Endometrial microvascular endothelial cells (primary cell): ENCODE results near the gene EPB41L1. TPM values are rescaled to one million over a fixed set of nuclear protein-coding genes. Genes with fewer than 3 reads are reported as not detected.

ENCODE experiments used
- in situ Hi-C: cut with HindIII; loops from 2 replicates; pipeline ENCODE4 v1.10.0; 2017; ENCODE audit warnings: low sequenced_read_pairs, low pct_unique_long_range_greater_than_20kb; ENCODE audit errors: inconsistent ontology term
- total RNA-seq: library from RNA; depleted of rRNA; stranded (reverse); fragments of >200 nt; gene quantifications from one replicate; pipeline ENCODE4 v1.2.3, GENCODE V29; 2015; ENCODE audit errors: inconsistent ontology term

Gene EPB41L1
- total RNA-seq, result 22.7 TPM

DNA sequence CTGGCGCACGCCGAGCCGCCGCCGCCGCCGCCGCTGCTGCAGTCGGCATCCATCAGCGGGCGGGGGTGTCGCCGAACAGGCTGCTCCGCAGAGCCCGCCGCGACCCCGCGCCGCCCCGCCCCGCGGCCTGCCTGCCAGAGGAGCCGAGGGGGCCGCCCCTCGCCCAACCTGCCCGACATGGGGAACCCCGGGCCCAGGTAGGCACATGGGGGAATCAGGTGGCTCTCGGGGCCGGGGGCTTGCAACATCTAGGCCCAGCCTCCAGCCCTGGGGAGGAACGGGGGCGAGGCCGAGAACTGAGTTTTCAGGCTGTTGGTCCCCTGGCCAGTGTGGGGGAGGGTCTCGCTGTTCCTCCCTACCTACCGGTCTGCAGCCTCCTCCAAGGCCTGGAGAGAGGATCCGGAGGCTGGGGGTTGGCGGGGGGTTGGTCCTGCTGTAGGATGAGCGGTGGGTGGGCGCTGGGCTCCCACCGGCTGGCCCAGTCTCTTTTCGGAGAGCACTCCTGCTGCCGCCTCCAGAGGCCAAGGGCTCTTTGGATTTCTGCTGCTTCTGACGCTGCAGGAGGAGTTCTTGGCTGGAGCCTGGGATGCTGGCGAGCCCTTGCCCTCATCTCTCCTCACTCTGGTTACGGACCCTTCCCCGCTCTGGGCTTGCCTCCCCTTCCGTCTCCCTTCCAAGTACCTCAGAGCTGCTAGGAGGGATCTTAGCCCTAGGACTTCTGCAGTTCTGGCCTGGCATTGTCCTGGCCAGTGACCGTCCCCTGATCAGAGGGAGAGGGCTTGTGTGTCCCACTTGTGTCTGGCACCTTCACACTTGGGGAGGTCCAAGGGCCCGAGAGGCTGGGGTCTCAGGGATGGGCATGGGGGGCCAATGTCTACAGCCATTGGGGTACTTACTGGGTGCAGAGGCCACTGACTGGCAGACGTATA is at the start of gene EPB41L1:
EPB41L1 (plus strand) TSS at position 41 of the 929 bp plus-strand sequence. CDS start 19,038 bp downstream, outside the sequence.
- in situ Hi-C loops, result no loop called here

DNA sequence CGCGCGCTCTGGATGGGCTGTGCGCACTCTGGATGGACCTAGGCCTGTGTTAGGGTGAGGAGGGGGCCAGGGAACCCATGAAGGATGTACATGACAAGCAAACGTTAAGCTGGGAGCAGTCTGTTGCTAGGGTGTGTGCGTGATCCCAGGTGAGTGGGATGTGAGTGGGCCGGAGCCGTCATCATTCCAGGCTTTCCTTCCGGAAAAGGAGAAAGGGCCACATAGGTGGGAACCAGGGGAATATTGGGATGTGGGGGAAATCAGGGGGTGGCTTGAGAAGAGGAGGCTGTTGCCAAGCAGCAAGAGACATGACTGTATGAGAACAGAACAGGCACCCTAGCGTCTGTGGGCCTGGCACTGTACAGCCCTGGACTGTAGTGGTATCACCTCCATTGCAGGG is 49.7 kb upstream of the EPB41L1 start:
- in situ Hi-C loops, result no loop called here

DNA sequence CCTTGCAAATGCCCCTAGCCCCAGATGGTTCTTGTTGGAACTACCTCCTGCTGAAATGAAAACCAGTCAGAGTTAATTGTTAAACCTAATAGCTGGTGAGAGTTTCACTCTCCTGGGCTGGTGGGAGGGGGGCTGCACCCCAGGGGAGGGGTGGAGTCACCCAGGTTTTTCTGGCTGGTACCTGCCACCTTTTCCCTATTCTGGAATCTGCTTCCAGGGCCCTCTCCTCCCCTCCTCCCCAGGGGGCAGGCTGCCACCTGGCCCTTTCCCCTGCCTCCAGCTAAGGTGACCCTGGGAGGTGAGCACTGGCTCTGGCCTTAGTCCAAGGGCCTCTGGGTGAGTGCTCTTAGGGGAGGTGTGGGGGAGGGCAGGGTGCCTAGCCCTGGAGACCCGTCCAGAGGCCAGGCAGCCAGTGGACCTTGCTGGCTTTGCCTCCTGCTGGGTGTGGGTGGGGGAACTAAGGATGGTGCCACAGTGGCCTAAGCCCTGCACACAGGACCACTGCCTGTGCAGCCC is 48.8 kb upstream of the EPB41L1 start:
- in situ Hi-C loops, result no loop called here

DNA sequence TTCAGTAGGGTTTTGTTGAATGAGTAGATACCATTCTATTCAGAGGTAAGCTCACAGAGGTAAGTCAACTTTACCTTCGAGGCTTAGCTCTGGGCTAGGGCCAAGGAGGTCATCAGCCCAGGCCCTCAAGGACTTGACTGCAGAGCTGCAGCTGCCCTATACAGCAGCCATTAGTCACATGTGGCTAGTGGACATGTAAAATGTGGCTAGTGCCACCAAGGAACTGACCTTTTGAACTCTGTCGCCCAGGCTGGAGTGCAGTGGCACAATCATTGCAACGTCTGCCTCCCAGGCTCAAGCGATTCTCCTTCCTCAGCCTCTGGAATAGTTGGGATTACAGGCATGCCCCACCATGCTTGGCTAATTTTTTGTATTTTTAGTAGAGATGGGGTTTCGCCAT is 47.9 kb upstream of the EPB41L1 start:
- in situ Hi-C loops, result no loop called here

DNA sequence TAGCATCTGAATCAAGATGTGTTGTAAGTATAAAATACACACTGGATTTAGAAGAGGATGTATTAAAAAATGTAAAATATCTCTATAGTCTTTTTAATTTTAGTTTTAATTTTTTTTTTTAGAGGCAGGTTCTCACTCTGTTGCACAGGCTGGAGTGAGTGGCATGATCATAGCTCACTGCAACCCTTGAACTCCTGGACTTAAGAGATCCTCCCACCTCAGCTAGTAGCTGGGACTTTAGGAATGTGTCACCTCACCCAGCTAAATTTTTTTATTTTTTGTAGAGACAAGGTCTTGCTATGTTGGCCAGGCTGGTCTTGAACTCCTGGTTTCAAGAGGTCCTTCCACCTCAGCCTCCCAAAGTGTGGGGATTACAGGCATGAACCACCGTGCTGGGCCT is 46.7 kb upstream of the EPB41L1 start:
- in situ Hi-C loops, result no loop called here

DNA sequence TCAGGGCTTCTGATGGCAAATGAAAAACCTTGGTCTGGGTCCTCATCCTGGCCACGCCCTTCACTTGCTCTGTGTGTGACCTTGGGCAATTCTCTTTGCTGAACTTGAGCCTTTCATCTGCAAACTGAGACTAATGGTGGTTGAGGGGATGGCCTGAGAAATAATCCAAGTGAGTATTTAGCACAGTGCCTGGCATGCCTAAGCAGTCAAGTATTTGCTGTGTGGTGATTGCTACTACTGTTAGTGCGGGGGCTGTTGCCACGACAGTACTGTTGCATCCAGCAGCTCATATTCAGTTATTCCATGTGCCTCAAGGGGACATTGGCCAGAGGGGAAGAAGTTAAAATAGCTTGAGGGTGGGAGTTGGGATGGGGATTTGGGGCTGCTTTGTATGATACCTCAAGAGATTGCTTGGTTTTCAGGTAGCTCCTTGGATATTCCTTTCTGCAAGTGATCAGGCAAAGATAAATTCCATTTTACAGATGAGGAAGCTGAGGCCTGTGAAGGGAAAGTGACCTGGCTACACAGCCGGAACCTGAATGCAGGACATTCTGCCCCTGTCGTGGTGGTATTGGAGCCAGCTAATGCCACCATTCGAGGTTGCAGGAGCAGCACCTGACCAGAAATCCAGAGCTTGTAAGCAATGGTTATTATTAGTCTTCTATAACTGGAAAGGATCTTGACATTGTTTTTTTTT is 45.1 kb upstream of the EPB41L1 start:
- in situ Hi-C loops, result no loop called here

DNA sequence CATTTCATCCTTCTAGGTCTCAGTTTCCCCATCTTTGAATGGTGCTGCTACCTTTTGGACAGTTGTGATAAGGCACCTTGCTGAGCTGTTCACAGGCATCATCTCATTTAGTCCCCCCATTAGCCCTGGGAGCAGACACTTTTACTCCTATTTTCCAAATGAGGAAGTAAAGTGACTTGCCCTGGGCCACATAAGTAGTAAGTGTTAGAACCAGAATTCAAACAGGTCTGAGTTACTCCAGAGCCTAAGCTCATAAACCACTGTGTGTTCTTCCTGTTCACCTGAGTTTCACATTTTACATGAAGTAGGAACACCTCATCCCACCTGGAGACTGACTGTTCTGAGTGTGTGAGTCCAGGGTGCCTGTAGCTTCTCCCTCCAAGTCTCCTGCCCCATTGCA is 43.5 kb upstream of the EPB41L1 start:
- in situ Hi-C loops, result no loop called here

DNA sequence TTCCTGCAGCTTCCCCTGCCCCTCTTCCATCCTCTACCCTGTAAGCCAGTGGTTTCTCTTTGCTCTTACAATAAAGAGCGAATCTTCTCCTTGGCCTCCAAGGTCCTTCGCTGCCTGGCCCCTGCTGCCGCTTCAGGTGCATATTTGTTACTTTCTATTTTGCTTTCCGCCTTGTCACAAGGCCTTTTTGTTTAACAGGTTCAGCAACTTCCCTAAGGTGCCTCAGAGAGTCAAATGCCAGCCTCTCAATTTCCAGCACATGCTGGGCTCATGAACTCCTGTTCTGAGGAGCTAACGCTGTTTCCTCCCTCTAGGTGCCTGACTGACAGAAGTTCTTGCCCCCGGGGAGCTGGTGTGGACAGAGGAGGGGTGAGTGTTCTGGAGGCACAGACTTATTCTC is 42.4 kb upstream of the EPB41L1 start:
- in situ Hi-C loops, result no loop called here

DNA sequence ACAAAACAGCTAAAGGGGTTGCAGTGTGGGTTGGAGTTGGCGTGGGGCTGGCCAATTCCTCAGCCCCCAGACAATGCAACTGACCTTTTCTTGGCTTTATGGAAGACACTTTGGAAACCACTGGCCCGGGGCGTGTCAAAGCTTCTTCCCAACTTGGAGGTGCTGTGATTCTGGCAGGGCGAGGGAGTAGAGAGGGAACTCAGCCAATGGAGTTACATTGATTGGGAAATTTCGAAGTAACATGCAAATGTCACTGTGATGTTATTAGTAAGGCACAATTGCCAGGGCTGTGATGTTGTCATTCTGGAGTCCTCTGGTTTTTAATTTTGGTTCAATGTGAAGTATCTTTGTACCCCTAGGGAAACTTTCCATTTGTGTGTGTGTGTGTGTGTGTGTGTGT is 41.5 kb upstream of the EPB41L1 start:
- in situ Hi-C loops, result no loop called here

DNA sequence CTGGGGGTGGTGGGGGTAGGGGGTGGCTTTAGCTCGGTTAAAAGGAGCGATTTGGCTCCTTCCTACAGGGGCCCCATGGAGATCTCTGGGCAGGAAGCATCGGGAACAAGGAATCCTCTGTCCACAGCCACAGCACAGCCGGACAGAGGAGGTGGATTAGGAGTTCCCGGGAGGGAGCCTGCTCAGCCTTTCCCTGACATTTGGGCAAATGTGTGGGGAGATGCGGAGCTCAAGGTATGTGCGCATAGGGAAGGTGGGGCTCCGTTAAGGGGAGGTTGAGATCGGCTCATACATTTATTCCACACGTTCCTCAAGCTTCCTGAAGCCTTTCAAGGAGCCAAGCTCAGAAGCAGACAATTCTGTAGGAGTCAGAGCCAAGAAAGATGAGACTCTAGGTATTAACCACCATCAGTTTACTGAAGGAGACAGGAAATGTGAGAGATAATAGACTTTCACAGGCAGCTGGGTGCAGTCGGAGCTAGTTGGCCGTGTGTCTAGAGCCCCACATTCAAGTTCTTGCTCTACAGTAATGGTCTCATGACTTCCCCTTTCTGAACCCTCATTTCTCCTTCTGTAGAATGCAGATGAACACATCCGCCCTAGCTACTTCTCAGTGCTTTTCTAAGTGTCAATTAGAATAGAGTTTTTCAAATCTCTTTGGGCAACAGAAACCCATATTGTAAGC is 40.8 kb upstream of the EPB41L1 start:
- in situ Hi-C loops, result no loop called here

DNA sequence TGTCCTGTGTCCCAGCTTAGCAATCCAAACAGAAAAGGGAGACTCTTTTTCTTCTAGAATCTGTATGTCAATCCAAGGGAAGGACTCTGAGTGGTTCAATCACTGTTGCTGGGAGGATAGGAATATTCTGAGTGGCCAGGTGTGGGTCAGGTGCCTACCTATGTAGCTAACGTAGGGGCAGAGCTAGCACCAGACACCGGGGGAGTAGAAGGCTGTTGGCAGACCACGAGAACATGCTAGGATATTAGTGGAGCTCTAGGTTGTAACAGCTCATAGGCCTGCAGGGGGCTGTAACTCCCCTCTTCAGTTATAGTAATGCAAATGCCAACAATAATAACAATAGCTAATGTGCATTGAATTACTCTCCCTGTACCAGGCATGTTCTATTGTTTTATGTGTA is 39.8 kb upstream of the EPB41L1 start:
- in situ Hi-C loops, result no loop called here

DNA sequence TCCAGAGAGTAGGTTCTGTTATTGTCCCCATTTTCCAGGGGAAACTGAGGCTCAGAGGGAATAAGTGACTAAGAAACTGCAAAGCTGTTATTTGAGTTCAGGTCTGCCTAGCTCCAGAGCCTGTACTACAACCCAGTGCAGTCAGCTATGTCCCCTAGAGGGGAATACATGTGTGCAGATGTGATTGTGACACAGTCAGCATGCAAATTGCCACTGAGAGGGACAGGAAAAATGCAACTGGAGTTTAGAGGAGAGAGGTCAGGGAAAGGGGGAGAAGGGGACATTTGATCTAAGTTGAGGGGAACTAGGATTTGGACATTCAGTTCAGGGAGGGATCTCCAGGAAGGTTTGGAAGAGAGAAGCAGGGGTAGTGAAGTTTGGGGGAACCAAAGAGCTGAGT is 38.6 kb upstream of the EPB41L1 start:
- in situ Hi-C loops, result no loop called here

DNA sequence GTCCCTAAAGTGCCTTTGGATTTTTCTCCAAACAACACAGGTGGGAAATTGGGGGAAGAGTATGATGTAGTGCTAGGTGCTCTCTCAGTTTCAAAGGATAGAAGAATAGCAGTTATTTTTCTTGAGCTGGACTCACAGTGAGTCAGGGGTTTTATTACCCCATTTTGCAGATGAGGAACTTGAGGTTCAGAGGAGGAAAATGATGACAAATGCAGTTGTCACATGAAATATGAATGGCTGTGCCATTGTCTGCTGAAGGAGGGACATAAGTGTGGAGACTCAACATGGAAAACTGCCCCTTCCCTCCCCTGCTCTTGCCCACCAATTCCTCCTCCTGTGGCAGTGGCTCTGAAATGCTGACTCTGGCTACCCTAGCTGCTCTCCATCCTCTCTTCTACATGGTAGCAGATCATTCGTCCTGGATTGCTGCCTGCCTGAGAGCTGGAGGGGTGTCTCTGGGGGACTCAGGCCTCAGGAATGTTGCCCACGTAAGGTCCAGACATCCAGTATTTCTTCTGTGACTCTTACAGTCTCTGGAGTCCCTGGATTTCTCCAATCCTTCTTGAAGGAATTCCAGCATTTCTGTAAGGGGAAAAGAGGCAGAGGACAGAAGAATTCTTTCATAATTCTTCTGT is 37.6 kb upstream of the EPB41L1 start:
- in situ Hi-C loops, result no loop called here

DNA sequence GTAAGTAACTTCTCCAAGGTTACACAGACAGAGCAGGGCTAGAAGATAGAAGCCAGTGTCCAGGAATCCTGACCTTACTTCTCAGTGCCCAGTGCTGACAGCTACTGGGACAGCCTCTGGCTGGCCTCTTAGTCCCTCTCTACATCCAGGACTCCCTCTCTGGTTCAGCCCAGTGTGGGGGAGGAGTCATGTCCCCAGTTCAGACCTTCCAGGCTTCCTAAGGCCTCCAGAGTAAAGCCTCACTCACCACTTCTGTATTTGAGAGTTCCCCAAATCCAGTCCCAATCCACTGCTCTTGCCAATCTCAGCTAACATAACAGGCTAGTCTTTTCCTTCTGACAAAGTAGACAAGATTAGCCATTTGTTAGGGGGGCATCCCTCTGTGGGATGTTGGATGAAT is 36.9 kb upstream of the EPB41L1 start:
- in situ Hi-C loops, result no loop called here

DNA sequence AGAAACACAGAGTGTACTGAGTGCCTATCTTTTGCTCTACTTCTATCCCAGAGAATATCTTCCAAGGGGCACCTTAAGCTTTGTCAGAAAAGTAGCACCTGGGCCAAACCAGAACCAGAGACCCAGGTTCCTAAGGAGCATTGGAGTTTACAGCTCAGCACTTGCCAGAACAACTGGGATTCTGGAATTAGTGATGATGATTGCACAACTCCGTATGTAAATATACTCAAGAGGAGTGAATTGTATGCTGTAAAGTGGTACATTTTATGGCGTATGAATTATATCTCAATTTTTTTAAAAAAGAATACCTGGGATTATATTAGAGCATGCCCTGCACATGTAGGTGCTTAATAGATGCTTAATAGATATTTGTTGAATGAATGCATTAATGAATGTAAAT is 36.2 kb upstream of the EPB41L1 start:
- in situ Hi-C loops, result no loop called here

DNA sequence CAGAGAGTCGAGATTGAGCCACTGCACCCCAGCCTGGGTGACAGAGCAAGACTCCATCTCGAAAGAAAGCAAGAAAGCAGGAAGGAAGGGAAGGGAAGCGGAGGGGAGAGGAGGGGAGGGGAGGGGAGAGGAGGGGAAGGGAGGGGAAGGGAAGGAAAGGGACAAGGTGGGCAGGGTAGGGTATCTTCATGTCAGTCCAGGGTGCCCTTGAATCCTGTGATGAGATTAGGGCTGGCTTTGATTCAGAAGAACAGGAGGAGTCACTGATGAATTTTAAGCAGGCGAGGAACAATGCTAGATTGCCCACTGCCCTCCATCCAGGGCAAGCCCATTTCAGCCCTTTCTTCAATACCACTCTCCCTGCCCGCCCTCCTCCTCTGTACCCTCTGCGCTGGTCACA is 35.0 kb upstream of the EPB41L1 start:
- in situ Hi-C loops, result no loop called here

DNA sequence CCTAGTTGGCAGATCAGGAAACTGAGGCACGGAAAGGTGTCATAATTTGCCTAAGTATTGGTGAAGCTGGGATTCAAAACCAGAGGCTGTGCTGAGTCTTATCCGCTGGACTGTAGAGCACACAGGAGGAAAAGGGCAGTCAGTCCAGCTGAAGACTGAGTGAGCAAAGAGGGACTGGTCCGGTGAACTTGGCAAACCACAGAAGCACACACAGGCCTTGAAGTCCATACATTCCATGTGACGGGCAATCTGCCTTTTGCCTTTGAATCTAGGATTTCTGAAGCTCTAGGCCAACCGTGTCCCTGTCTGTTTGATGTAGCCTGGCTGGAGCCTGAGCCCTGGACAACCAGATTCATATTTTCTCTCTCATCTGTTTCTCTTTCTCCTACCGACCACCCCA is 34.3 kb upstream of the EPB41L1 start:
- in situ Hi-C loops, result no loop called here

DNA sequence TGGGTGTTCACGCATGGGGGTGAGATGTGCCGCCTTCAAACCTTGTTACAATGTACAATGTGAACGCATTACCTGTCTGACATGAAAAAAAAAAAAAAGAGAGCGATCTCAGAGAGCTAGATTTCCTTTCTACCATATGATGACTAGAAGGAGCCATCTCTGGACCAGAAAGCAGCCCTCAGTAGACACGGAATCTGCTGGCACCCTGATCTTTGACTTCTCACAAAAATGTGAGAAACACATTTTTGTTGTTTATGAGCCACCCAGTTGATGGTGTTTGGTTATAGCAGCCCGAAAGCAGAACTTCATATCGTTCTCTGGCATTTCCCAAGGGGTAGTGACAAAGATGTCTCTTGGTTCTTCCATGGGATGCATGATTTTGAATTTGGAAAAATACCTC is 33.5 kb upstream of the EPB41L1 start:
- in situ Hi-C loops, result no loop called here
